NCI-H69 (cell line): ENCODE results near the gene EPHA10.

Source experiments
- DNase-seq: peaks from one replicate; lab custom pipeline; 2025; lab: John Stamatoyannopoulos, UW

EPHA10 gene

DNA sequence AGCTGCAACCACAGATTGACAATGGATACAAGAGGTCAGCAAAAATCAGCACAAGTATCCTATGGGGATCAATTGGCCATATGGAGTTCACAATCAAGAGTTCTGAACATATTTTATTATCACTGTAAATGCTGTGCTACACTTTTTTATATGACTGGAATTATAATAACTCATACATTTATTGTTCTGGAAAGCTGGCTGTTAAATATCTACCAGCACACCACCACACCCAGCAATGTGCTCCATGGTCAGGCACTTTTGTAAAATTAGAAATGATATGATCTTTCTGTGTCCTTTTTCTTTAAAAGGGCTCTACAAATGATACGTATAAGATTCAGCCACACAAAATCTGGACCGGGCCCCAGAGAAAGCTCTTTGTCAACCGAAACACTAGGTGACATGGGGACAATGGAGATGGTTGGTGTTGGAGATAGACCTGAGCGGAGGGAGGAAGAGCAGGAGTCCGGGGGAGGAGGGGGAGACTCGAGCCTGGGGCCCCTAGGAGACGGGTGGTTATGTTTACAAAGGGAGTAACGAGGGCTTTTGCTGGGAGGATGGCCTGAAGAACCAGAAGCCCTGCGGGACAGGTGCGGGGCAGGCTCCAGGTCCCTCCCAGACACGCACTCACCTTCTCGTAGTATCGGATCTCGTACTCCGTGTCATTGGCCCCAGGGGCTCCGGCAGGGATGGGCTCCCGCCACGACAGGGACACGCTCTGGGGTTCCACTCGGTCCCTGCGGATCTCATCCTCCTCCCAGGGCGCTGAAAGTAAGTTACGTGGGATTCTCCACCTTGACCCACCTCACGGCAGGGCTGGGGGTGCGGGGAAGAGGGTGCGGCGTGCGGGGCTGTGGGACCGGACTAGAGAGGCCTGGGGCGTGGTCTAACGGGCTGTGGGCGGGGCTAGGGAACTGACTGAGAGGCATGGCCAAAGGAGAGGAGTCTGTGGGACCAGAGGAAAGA, 30.0 kb downstream of the EPHA10 start:
- no peak for DNase-seq

DNA sequence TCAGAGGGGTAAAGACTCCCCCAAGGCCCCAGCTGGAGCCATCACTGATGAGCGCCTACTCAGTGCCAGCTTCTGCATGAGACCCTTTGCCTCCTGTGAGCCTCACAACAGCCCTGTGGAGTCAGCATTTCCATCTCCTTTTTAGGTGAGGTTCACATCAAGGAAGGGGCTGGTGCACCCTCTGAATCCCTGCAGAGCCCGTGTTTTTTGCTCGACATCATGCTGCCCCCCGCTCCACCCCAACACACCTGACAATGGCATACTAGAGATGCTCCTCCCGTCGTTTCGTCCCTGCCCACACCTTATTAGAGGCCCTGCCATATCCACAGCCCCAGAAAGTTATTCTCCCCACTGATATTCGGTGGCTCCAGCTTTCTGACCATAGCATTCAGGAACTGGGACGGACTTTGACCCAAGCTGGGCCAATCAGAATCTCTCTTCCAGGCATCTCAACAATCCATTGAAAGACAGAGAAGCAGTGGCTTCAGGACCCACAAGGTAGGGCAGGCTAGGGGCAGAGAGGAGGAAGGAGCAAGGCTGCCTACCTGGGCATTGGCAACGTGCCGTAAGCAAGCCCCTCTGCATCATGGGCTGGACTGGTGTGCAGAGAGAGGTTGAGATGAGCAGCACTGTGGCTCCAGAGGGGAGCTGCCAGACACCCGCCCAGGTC, 32.7 kb downstream of the EPHA10 start:
- DNase-seq = no peak

DNA sequence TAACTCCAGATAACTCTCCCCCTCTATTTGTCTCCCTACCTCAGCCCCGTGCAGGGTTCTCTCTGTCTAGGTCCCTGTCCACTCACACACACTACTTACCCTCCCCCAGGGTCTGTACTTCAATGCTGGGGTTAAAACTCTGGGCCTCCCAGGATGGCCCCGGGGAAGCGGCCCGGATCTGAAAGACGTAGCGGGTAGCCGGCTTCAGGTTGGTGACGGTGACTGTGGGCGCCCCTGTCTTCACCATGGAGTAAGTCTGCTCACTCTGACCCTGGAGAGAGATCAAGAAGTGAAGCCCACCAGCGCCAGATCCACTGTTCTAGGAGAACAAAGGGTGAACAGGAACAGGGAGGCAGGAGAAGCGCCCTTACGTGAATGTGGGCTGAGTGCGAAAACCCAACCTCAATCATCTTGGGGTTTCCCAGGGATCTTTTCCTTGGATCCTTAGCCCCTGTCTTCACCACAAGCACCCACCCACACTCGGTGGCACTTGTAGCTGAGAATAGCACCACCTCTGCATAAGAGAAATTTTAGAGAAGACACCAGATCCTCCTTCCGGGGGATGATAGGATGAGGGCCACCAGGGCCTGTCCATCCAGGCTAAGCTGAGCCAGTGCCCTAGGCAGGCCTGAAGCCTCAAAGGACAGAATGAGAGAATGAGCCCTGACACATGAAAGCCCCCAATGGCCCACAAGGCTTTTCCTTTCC, 33.5 kb downstream of the EPHA10 start:
- no peak for DNase-seq

DNA sequence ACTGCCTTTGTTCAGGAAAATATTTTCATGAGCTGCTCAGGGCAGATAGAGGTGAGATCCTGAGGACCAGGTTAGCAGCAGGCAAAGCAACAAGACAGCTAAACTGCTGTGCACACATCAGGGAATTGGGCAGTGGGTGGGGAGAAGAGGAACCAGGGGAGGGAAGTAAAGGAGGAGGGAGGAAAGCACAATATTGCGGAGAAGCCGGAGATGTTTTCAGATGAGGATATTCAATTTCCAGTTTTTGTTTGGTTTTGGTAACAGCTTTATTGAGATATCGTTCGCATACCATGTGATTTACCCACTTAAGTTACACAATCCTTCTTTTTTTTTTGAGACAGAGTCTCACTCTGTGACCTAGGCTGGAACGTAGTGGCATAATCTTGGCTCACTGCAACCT, 34.5 kb downstream of the EPHA10 start:
- DNase-seq = no peak

DNA sequence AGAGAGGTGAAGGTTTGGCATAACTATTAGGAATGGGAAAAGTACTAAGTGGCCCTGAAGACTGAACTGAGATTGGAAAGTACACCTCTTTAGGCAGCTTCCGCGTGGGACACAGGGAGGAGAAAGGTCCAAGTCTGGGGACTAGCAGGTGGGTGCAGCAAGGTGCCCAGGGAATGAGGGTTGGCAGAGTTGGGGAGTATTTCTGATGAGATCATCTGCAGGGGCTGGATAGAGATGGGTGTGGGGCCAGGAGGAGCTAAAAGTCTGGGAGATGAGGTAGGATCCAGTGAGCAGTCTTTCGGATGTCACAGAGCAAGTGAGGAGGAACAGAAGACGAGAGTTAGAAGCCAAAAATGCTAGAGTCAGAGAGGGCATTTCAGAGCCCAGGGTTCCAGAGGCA, 36.5 kb downstream of the EPHA10 start:
- no peak for DNase-seq

DNA sequence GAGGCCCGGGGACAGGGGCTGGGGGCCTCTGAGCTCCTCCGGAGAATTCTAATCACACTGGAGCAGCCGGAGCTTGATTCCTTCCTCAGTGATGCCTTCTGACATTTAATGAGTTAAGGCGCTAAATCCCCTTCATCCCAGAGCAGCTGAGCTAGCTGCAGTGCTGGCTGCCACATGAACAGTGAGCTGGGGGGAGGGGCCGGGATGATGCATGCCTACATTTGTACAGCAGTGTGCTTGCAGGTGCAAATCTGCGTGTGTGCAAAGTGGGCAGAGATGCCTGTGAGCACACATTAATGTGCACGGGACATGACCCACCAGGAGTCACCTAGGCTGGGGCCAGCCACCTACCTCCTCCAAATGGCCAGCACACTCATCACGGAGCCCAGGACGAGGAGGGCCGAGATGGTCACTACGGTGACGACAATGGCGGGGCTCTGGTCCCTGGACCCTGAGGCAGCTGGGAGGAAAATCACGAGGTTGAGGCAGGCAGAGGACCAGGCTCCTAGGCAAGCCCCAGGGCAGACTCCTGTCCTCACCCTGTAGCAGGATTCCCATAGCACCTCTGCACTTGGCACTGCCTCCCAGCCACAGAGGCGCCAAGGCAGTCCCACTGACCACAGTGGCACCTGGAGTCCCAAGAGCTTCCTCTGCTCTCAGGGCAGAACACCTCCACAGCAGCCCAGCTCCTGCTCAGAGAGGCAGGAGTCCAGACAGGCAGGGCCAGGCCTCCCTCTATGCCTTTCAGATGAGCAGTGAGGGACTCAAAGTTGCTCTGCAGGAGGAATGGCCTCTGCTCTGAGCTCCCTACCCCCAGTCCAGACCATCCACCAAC, 38.0 kb downstream of the EPHA10 start:
- no peak for DNase-seq

DNA sequence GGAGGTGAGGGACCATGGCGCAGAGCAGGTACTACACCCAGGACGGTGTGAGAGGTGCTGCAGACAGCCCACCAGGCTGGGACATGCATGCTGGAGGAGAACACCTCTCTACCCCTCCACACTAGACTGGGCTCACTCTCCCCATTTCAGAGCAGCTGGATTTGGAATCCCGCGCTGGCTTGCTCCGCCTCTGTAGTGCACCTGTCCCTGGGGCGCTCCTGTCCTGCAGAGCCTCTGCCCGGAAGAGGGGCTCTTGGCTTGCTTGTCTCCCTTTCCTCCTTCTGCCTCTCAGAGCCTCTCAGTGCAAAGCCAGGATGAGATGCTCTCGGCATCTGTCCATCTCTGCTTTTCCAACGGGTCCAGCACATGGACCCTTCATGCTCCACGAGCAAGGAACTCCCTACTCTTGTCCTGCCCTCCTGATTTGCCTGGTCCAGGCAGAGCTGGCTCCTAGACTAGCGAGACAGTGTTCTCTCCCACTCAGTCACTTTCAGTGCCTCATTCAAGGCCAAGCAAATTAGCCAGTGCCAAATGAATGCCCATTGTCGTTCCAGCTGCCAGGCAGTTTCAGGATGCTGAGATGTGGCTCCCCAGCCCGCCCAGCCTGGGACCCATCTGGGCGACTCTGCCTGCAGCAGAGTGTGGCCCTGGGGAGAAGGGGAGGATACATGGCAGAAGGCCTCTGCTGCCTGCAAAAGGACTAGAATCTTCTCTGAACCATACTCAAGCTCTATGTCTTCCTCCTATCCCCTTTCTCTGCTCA, 38.9 kb downstream of the EPHA10 start:
- DNase-seq = peak; percentile 13

DNA sequence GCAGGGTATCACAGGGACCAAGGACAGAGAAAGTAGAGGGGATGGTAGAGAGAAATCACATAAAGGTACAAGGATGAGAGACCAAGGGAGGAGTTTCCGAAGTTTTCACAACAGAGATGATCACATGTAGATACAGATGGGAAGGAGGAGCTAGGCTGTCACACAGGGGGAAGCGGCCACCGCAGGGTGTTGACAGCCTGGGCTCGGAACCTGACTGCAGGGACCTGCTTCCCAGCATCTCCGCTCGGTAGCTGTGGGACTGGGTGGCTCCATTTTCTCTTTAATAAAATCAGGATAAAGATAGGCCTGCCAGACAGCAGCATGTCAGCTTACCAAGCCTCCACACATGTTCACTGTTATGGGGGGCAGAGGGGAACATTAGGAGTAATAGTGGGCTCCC, 40.3 kb downstream of the EPHA10 start:
- DNase-seq = no peak

DNA sequence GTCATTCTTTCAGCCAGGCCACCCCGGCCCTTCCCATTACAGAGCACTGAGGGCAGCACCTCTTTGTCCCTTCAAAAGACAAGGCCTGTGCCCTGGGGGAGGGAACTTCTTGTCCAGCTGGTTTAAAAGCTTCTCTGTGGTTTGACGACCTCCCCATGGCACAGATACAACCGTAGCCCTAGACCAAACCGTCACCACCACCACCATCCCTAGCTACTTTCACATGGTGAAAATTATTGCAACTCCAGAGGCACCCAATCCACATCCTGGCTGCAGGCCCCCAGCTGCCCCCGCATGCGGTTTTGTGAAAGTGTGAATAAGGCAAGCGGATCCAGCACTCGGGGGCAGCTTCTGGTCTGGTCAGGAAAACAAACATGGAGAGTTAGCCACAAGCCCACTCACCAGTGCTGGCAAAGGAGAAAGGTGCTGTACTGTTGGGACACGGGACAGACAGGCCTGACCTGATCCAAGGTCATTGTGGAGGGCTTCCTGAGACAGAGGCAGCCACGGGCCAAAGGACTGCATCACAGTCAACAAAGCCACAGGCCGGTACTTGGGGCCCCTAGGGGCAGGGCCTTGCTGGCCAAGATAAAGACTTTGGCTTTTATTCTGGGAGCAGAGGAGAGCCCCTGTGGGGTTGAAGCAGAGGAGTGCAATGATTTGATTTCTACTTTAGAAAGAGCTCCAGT, 41.4 kb downstream of the EPHA10 start:
- no peak for DNase-seq

DNA sequence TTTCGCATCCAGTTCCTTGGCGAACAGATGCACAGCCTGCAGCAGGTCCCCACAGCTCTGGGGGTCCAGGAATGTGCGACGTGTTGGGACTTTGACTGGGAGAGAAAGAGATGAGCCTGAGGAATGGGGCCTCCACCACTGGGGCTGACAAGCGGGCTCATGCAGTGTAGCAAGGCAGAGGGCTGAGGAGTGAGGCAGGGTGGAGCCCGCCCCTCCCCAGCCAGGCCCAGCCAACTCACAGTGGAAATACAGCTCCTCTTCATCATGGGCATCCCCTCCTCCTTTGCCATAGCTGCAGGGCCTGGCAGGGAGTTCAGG, 41.9 kb downstream of the EPHA10 start:
- no peak for DNase-seq

DNA sequence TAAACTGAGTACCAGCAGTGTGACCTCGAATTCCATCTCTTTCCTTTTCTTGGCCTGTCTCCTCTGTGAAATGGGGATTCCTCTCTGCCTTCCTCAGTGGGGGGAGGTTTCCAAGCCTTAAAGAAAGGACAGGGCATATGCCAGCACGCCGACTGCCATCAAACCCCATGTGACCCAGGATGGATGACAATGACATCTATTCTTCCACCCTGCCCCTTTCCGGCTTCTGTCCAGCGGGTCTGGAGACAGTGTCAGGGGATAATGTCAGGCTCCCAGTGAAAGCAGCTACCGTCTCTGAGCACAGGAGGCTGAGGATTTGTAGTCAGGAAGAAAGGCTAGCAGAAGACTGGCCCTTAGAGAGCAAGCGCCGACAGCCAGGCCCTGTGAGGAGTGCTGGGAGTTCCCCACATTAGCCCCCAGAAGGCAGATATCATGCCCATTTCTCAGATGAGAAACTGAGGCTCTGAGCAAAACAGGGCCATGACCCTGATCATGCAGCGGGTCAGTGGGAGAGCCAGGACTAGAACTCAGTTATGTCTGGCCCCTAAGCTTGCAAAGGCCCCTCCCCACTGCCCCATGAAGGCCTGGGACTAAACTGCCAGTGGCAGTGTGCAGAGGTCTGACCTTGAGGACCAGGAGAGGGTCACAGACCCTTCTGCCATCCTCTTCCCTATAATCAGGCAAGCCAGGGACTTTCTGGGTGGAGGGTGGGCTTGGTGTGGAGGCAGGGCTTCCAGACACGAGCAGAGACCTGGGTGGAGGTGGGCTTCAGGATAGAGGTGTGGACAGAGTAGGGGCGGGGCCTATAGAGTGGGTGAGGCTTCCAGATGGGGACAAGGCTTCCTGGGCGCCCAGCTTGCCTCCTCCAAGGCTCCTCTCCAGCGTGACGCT, 42.5 kb downstream of the EPHA10 start:
- no peak for DNase-seq

DNA sequence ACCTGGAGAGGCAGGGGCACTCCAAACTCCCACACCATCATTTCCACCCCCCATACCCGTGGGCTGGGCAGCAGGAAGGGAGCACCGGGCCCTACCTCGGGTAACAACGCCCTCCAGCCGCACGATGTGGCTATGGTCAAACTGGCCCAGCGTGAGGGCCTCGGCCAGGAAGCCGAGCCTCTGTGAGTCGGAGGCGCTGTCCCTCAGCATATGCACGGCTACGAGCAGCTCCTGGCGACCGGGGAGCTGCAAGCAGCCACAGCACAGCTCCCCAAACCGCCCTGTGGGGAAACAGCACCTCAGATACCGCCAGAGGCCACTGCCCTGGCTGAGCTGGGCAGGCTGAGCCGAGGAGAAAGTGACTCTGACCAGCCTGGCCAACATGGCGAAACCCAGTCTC, 43.4 kb downstream of the EPHA10 start:
- DNase-seq = no peak

DNA sequence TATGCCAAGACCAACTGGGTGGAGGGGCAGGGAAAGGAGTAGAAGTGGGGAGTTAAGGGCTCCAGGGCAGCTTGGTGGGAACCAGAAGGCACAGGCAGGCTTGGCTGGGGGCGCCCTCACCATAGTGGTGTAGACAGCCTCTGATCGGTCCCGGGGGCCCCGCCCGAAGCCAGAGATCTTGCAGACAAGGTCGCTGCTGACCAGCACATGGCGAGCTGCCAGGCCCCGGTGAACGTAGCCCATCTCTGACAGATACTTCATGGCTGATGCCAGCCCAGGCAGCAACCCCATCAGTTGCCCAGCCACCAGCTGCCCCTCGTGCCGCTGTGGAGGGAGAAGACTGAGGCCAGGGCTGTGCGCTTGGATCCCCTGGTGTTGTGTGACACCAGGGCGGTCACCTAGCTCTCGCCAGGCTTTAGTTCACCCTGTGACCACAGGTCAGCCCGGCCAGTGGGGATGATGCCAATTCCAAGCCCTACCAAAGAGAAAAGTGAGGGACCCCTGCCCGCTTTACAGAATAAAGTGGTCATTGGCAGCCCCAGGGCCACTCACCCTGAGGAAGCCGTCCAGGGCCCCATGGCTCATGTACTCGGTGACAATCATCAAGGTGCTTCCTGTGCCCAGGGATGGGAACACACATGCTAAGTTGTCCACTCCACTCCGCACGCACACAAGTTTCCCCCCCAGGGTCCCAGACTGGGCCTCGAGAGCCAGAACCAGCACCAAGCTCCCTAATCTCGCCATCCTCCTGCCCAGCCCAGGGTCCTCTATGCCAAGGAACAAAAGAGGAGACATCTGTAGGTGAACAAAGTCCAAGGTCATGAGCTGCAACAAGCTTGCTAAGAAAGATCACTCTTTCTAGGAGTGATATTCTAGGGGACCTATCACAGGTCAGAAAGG, 44.4 kb downstream of the EPHA10 start:
- no peak for DNase-seq

DNA sequence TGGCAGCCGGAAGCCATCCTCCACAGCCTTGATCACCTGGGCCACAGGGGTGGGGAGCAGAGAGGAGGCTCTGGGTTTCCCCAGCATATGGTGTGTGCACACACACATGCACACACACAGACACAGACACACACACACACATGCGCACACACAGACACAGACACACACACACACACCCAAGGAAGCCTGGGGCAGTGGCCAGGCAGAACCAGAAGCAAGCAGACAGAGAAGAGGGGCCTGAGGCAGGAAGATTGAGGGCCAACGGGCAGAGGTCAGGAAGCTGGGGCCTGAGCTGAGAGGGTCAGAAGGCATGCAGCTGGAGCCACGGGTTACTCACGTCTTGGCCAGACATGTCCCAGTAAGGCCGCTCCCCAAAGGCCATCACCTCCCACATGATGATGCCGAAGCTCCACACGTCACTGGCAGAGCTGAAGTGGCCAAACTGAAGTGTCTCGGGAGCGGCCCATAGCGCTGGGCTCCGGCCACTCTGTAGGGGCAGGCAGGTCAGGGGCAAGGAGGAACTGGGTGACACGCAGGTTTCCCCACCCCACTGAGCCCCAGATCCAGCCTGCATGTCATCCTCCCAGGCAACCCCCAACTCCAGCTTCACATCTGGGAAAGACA, 45.2 kb downstream of the EPHA10 start:
- DNase-seq = no peak

DNA sequence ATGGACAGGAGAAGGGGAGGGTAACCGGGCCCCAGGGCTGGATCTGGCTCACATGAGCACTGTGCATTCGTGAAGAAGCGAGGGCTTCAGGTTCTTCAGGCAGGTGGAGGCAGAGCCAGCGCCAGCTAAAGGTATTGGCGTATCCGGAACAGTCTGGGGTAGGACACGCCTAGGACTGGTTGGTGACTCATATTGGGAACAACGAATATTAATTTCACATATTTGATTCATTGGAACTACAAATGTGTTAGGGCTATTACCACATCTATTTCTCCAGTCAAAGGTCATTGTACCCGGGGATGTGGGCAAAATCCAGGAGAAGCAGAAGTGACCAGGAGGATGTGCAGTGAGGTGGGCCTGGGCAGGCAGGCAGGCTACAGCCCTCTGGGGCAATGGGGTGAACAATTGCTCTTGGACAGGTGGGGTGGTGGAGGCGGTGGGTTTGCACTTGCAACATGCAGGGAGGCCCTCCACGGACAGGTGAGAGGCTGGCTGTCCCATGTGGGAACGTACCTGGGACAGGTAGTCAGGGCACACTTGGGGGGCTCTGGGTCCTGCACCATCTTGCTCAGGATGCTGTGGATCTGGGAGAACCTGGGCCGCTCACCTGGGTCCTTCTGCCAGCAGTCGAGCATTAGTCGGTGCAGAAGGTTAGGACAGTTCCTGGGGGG, 45.9 kb downstream of the EPHA10 start:
- no peak for DNase-seq

DNA sequence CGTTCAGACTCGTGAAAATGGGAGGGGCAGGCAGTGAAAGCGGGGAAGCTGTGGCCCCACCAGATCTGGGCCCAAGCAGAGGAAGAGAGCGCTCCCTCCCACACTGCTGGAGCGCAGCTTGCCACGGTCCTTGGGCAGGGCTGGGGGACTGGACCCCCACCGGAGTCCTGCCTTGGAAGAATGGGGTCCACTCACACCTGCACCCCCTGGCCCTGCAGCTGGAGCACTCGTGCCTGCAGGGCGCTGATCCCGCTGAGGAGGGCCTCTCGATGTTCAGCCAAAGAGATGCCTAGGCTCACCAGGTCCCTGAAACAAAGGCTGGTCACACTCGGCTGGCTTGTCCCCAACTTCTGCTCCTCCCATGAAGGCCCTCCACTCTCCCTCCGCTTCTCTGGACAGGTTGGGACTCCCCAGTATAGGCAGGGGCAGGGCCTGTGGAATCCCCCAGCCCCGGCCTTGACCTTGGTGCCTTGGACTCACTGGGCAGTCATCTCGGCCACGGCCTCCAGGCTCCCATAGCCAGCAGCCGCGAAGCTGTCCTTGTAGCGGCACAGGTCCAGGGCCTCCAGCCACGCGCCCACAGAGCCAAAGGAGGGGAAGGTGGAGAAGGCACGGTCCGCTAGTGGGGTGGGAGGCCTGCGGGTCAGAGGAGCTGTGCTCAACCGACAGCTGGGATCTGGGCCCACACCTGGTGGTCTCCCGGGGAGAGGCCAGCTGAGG, 46.6 kb downstream of the EPHA10 start:
- DNase-seq = no peak

DNA sequence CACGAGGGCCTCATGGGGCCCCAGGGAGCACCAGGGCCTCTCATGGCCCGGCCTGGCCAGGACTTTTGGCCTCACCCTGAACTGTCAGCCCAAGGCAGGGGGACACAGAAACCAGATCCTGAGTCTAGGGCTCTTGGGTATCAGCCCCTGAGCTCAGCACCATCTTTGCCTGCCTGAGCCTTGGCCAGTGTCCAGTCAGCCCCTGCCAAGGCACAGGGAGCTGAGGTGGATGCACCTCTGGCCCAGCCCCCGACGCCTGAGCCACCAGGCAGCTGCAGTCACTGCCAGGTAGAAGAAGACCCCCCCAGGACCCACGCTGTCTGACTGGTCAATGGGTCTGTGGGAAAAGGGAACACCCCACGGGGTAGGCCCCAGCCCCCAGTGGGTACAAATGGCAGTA, 47.3 kb downstream of the EPHA10 start:
- no peak for DNase-seq
